Astrocyte of the hippocampus (primary cell): ENCODE results near the gene PPP6R1.

Source experiments
- DNase-seq: peaks from one replicate; pipeline ENCODE4 v3.0.0; 2011; ENCODE audit warnings: low read depth, low spot score

PPP6R1 gene

GRCh38 chr19:55244004-55244680 is 14.7 kb downstream of the PPP6R1 start:
- no peak for DNase-seq

GRCh38 chr19:55242517-55242916 is 16.3 kb downstream of the PPP6R1 start:
- DNase-seq = no peak

DNA sequence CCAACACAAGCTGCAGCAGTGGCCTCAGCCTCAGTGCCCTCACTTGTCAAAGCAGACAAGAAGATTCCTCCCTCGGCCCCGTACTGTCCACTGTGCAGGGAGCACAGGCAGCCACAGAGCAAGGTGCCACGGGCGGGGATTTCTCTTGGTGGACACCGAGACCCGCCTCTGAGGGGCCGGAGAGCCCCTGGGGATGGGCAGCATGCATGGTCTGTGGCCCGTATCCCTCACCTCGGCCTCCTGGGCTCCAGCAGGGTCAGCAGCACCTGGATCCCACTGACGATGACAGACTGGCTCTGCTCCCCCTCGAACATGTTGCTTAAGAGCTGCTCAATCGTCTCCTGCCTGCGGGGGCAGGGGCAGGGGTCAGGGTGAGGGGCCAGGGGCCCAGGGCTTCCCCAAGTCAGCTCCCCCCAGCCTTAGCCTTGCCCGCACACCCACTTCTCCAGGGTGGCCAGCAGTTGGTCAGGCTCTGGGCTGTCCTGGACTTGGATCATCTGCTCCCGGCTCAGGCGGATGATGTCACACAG is 16.8 kb downstream of the PPP6R1 start:
- DNase-seq = no peak

DNA sequence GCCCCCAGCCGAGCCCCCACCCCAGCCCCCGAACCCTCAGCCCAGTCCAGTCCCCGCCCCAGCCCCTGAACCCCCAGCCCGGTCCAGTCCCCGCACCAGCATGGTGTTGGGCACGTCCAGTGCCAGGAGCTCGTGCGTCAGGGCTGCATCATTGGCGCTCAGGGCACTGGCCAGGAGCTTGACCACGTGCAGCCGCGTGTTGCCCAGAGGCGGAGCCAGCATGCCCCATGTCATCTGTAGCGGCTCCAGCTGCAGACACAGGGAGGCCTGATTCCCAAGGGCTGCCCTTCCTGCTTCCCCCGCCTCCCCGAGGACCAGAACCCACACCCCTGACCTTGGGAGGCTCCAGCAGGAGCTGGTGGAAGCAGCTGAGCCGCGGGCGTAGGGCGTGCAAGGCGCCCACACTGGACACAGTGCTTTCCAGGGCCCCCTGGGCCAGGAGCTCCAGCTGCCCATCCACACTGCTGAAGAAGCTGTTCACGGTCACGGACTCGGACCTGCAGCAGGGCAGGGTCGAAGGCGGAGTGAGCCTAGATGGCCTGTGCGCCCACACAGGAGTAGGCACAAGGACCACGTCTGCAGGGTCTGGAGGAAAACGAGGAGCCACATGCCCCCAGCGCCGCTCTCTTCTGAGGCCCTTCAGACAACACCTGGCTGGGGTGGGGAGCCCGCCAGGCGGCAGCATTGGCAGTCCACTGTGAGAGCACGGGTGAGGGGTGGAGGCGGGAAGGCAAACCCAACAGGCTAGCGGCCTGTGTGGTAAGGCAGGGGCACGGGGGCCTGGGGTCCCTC is 17.5 kb downstream of the PPP6R1 start:
- DNase-seq = no peak

DNA sequence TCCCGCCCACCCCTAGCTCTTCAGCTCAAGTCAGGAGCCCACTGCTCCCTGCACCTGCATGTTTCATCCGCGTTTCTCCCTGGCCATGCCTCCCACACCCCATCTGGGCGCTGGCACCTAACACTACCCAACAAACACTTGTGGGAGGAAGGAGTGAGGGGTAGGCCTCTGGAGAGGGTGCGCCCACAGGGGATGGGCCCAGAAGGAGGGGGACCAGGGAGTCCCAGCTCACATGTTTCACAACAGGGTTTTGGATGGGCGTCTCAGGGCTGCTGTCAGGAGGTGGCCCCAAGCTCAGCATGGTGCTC is 18.1 kb downstream of the PPP6R1 start:
- no peak for DNase-seq

- no peak for DNase-seq
Observed at GRCh38 chr19:55239004-55239403, 19.8 kb downstream of the PPP6R1 start.

DNA sequence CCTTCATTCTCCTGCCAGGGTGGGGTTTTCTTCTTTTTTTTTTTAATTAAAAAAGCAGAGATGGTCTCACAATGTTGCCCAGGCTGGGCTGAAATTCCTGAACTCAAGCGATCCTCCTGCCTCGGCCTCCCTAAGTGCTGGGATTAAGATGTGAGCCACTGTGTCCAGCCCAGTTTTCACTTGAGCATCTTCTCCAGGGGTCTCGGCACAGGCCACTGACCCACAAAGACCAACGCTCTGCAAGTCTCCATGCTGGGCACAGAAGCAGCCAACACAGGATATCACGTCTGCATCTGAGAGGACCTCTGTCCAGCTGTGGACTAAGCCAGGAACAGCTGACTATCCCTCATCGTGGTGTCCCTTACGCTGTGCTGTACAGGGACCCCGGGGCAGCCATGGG is 20.8 kb downstream of the PPP6R1 start:
- DNase-seq = no peak

GRCh38 chr19:55232986-55233385 is 25.8 kb downstream of the PPP6R1 start:
- no peak for DNase-seq

DNA sequence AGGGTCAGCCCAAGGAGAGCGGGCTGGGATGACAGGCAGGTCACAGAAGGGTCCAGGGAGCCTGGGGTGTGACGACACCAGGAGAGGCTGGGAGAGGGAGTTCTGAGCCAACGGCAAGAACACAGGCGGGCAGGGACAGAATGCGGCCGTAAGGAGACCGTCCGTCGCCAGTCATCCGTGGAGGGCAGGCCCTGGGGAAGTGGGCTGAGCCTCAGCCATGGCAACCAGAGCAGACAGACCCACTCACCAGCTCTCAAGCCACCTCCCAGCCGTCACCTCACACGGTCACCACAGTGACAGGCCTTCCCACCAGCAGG is 26.6 kb downstream of the PPP6R1 start:
- DNase-seq = no peak

- no peak for DNase-seq
Observed at GRCh38 chr19:55231391-55232285, 27.2 kb downstream of the PPP6R1 start.

DNA sequence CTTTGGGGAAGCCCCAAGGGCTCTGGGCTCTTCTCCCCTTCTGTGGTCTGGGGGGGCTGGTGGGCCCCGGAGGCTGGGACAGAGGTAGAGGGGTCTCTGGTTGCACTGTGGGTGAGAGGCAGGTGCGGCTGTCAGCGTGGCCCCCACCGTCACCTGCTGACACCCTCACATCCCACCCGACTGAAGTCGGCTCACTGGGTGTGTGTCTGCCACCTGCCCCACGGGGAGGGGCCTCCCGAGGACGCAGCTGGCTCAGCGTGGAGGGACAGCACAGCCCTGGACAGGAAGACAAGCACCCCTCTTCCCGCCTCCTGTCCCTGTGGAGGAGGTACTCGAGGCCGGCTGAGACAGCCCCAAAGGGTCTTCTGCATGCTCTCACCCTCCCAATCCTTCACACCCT is 28.0 kb downstream of the PPP6R1 start:
- DNase-seq = no peak

DNA sequence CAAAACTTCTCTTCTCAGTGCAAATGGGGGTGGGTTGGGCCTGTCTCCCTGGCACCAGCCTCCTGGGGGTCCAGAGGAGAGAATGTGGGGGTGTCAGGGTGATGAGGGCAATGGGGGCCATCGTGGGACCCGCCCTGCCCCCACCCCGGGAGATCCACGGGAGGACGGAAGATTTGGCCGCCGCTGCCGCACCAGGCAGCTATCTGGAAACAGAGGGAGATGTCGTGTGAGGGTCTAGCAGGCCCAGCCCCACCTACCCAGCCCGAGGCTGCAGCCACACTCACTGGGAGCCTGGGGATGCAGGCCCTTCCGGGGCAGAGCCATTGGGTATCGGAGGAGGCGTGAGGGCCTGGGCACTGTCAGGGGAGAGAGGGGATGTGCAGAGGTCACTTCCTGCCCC is 28.5 kb downstream of the PPP6R1 start:
- DNase-seq = no peak

DNA sequence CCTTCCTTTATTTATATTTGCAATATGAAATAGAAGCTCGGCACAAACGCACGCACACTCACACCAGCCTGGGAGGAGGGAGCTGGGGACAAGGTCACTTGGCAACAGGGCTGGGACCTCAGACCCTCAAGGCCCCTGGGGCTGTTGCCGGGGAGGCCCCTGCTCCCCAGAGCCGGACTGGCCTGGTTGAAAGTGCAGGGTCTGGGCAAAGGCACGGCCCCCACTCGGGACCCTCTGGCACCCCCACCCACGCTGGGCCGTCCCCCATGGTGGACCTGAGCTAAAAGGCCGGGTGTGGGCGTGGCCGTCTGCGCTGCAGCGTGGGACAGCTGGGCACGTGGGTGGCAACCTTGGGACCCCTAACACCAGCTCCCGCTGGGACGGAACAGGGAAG is 29.0 kb downstream of the PPP6R1 start:
- DNase-seq = no peak

DNA sequence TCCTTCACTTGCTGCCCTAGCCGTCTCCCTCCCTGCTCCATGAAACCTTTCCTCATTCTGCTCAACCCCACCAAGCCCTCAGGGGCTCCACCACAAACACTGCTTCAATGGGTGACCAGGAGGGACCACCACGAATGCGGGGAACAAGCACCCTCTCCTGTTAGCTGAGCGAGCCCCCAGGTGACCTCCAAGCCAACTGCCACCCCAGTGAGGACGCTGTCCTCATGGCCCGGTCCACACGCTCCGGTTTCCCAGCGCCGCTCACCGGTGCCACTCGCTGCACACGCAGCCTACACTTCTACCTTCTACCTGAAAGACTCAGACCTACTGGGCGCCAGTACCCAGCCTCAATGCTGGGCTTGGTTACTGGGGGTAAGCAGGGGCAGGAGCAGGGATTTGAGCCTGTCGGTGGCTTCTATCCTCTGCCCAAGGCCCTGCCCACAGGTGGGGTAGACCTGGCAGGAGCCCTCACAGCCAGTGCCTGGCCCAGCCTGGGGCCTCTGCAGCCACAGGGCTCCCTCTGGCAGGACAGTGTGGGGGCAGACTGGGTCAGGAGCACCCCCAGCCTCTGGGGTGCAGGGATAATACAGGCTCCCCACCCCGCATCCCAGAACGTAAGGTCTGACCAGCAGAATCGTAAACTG is 29.6 kb downstream of the PPP6R1 start:
- DNase-seq = no peak

DNA sequence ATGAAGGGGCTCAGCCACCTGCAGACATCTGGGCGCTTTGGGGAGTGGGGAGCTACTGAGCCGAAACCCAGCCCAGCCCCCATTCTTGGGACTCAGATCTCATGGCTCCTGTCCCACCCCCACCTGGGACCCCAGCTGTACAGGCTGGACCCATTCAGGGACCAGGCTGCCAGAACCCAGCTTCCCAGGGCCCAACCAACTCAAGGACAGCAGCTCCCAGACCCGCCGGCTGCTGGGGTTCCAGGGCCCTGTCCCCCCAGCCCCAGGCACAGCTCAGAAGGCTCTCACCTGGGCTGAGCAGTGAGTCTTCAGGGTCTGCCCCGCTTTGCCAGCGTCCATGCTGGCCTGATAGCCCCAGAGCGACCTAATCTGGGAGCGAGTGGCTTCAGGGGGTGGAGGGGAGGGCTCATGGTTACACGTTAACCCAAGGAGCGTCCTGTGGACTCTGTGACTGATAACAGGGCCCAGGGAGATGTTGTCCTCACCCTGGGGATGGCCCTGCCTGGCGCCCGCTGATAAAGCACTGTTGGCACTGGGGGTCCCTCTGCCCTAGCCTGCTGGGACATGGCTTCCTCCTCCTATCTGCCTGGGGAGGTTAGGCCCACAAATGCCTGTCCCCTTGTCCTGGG is 30.3 kb downstream of the PPP6R1 start, which contains the start of gene TMEM86B:
TMEM86B (minus strand) TSS at position 361 of the 629 bp plus-strand sequence; CDS start at position 339, 22 bp downstream.
- no peak for DNase-seq

GRCh38 chr19:55228015-55228391 is 30.8 kb downstream of the PPP6R1 start:
- DNase-seq = no peak

- DNase-seq = no peak
Observed at GRCh38 chr19:55227241-55228014, 31.4 kb downstream of the PPP6R1 start.

DNA sequence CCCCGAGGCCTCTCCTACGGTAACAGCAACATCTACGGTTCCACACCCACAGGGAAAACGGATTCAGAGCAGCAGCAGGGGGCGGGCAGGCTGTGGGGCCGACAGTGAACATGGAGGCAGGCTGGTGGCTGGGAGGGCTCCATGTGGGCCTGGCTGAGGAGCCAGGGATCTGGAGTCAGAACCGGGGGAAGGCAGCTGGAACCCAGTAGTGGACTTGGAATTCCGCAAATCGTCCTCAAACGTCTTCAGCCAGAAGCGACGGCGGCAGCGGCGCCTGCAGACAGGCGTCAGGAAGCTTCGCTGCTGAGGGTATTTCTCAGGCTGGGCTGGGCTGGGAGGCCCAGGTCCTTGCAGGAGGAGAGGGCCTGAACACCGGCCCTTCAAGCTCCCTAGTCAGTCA is 32.0 kb downstream of the PPP6R1 start:
- no peak for DNase-seq

DNA sequence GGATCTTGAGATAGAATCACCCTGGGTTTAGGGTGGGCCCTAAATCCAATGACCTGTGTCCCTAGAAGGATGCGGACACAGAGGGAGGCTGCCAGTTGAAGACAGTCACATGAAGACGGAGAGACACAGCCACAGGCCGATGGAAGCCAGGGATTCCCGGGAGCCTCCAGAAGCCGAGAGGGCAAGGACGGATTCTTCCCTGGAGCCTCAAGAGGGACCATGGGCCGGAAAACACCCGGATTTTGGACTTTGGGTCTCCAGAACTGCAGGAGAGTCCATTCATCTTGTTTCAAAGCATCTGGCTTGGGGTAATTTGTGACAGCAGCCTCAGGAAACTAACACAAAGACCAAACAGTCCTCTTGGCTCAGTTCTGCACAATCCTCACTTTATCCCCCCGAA is 32.5 kb downstream of the PPP6R1 start:
- no peak for DNase-seq

- DNase-seq = no peak
Observed at GRCh38 chr19:55225415-55225958, 33.3 kb downstream of the PPP6R1 start.
